PFSK-1 (cell line): ENCODE results near the gene MED15.

Experiments
- FOXP2 ChIP-seq: optimal IDR thresholded peaks from 2 replicates; pipeline ENCODE3; 2011; ENCODE audit warnings: borderline replicate concordance, control low read depth, inconsistent platforms; ENCODE audit not compliant: insufficient read depth; ENCODE audit errors: extremely low read length, extremely low read depth
- POLR2AphosphoS5 ChIP-seq: IDR thresholded peaks from 2 replicates; pipeline ENCODE4 v1.6.1; 2012; ENCODE audit warnings: low read depth, mild to moderate bottlenecking, control low read depth, low read length, moderate library complexity
- REST ChIP-seq, 2 experiments: IDR thresholded peaks; 2 replicates each; pipeline versions ENCODE4 v1.6.1 to v1.8.0; 2011 to 2012; ENCODE audit warnings: low read depth in 2 of 2, low read length in 2 of 2, control low read depth in 1 of 2, inconsistent platforms in 1 of 2, mild to moderate bottlenecking in 1 of 2, moderate library complexity in 1 of 2; ENCODE audit not compliant: insufficient read depth in 1 of 2
- SIN3A ChIP-seq: IDR thresholded peaks from 2 replicates; pipeline ENCODE4 v1.6.1; 2012; ENCODE audit warnings: mild to moderate bottlenecking, low read length, moderate library complexity, borderline replicate concordance; ENCODE audit not compliant: insufficient read depth
- TAF1 ChIP-seq: IDR thresholded peaks from 2 replicates; pipeline ENCODE4 v1.6.1; 2012; ENCODE audit warnings: low read length, control low read depth, borderline replicate concordance; ENCODE audit not compliant: insufficient read depth

MED15 gene

GRCh38 chr22:20602609-20603164 lies 95.3 kb downstream of the MED15 start:
- TF ChIP-seq REST (IDR thresholded peaks at IDR 0.05; ENCODE audit: insufficient read depth in 1 of 2, low read depth in 2 of 2, low read length in 2 of 2) (no peak), FOXP2 (no peak), POLR2AphosphoS5 (no peak), TAF1 (no peak), SIN3A (no peak)

- no peak for TF ChIP-seq TAF1
- TF ChIP-seq FOXP2 = no peak
- TF ChIP-seq REST (IDR thresholded peaks at IDR 0.05; ENCODE audit: insufficient read depth in 1 of 2, low read depth in 2 of 2, low read length in 2 of 2) = no peak
These were observed 96.8 kb downstream of the MED15 start for GRCh38 chr22:20604092-20604747.

- TF ChIP-seq FOXP2 = no peak
- no peak for TF ChIP-seq REST (IDR thresholded peaks at IDR 0.05; ENCODE audit: insufficient read depth in 1 of 2, low read depth in 2 of 2, low read length in 2 of 2)
- no peak for TF ChIP-seq TAF1
- no peak for TF ChIP-seq SIN3A
- TF ChIP-seq POLR2AphosphoS5 = no peak
These were observed 97.4 kb downstream of the MED15 start for GRCh38 chr22:20604776-20605221.

- TF ChIP-seq TAF1 (no peak), FOXP2 (no peak), SIN3A (no peak), POLR2AphosphoS5 (no peak), REST (IDR thresholded peaks at IDR 0.05; ENCODE audit: insufficient read depth in 1 of 2, low read depth in 2 of 2, low read length in 2 of 2) (no peak)
These were observed 97.9 kb downstream of the MED15 start for GRCh38 chr22:20605328-20605727.
